WI38 (cell line): Measurements from ENCODE around the gene NTN1.

Source experiments
- H3K4me3 ChIP-seq: 2 replicates; pipeline ENCODE4 v1.5.1; 2011; ENCODE audit warnings: low read depth, mild to moderate bottlenecking, control low read depth, low read length
- TF ChIP-seq, protein P1 (sequence below): IDR thresholded peaks from 2 replicates; pipeline ENCODE4 v1.5.1; 2012; ENCODE audit warnings: low read depth, mild to moderate bottlenecking, control low read depth, low read length

The NTN1 gene

DNA sequence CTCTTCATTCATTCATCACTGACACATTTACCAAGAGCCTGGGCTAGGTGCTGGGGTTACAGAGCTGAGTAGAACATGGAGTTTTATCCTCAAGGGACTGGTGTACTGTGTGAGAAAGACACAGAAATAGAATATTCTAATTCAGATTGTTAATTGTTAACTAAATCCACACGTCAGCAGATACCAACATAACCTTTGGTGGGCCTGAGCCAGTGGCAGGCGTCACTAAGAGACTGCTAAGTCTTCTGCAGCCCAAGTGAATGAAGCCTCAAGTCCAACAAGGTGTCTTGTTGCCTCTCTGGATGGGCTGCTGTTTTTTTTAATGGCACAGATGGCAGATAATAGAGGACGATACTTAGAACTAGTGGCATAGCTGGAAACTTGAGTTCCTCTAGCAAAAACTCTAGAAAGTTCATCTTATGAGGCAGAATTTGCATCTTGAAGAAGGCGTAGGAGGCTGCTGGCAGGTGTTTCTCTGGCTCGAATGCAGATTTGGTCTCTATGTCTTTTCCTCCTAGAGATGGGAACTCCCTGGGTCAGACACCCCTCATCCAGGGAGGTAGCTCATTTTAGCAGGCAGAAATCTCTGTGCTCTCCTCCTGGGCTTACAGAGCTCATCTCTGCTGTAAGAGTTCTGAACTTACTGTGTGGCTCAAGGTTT is 179.5 kb downstream of the NTN1 start:
- TF ChIP-seq, protein P1, sequence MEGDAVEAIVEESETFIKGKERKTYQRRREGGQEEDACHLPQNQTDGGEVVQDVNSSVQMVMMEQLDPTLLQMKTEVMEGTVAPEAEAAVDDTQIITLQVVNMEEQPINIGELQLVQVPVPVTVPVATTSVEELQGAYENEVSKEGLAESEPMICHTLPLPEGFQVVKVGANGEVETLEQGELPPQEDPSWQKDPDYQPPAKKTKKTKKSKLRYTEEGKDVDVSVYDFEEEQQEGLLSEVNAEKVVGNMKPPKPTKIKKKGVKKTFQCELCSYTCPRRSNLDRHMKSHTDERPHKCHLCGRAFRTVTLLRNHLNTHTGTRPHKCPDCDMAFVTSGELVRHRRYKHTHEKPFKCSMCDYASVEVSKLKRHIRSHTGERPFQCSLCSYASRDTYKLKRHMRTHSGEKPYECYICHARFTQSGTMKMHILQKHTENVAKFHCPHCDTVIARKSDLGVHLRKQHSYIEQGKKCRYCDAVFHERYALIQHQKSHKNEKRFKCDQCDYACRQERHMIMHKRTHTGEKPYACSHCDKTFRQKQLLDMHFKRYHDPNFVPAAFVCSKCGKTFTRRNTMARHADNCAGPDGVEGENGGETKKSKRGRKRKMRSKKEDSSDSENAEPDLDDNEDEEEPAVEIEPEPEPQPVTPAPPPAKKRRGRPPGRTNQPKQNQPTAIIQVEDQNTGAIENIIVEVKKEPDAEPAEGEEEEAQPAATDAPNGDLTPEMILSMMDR: no peak
- H3K4me3 ChIP-seq: no peak overlapping the region

GRCh38 chr17:9202532-9202931 is 181.2 kb downstream of the NTN1 start:
- TF ChIP-seq, protein P1: no peak

GRCh38 chr17:9203771-9204425 is 182.6 kb downstream of the NTN1 start:
- no peak overlapping the region for H3K4me3 ChIP-seq
- TF ChIP-seq, protein P1: no peak

More at GRCh38 chr17:9202532-9202931, 181.2 kb downstream of the NTN1 start:
- H3K4me3 ChIP-seq: no peak overlapping the region

DNA sequence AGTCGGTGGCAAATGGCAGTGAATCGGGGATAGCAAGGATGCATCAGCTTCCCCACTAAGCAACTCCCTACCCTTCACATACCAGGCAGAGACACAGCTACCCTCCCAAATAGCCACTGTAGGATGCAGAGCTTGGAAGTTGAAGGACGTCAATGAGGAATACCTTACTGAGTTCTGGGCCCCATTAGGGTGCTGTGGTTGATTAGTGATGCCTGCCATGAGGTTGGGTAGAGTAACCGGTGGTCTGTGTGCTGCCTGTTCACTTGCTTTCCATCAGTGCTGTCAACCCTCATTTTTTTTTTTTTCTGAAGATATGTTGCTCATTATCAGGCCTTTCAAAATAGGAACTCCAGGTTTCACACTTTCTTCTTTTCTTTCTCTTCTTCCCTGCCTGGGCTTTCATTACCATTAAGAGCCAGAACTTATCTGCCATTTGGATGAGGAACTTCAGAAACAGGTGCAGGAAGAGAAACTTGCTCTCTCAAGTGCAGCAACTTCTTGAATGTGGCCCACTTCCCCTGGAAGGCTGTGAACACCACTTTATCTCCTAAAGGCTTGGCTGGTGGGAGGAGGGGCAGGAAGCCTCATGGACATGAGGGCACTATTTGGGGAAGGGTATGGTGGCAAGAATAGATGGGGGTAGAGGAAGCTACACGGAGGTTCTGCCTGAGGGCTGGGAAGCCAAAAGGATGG is 183.5 kb downstream of the NTN1 start:
- H3K4me3 ChIP-seq: no peak overlapping the region
- TF ChIP-seq, protein P1: no peak

- TF ChIP-seq, protein P1: no peak
Measured at GRCh38 chr17:9205520-9206409, 184.5 kb downstream of the NTN1 start.

DNA sequence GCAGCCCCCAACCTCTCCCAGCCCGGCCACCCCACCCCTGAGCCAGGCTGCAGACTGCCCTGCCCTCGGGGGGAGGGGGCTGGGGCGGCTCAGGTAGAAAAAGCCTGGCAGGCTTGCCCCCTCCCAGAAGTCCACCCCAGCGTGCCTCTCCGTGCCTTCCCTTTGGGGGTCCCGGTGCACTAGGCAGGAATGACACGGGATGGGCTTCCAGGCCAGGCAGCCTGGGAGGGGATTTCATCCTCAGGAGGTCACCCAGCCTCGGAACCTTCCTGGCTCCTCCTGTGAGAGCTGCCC is 185.0 kb downstream of the NTN1 start:
- no peak overlapping the region for H3K4me3 ChIP-seq
- TF ChIP-seq, protein P1: no peak

More at GRCh38 chr17:9205520-9206409, 184.5 kb downstream of the NTN1 start:
- H3K4me3 ChIP-seq: no peak overlapping the region
